ENCODE measurements around the gene TLX2.
"Not testable (repeated sequence)": the region's sequence is repeated elsewhere in the genome, so short reads cannot be mapped to it uniquely, and the experiment has no call there.

TLX2 gene

GRCh38 chr2:74558284-74559230, 44.3 kb downstream of the TLX2 start:
- DNase-seq: no peak

DNA sequence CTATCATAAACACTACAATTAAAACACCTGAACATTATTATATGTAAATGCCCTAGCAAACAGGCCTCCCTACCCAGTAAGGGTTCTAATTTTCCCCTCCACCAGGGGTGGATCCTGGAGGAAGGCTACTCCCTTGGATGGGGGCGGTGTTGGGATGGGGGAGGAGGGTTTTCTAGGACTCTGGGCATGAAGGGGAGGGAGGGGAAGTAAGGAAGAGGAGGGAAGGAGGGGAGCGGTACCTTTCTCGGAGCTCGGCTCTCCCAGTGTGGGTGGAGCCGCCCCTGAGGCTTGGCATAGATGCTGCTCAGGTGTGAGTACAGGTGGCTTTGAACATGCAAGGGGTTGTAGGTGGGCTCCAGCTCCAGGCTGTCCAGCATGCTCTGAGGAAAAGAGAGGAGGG, 45.7 kb downstream of the TLX2 start:
- DNase-seq: no peak

GRCh38 chr2:74560591-74560990, 46.3 kb downstream of the TLX2 start:
- no peak for DNase-seq

- DNase-seq: not testable (repeated sequence)
Observed at GRCh38 chr2:74561022-74561421, 46.8 kb downstream of the TLX2 start.

DNA sequence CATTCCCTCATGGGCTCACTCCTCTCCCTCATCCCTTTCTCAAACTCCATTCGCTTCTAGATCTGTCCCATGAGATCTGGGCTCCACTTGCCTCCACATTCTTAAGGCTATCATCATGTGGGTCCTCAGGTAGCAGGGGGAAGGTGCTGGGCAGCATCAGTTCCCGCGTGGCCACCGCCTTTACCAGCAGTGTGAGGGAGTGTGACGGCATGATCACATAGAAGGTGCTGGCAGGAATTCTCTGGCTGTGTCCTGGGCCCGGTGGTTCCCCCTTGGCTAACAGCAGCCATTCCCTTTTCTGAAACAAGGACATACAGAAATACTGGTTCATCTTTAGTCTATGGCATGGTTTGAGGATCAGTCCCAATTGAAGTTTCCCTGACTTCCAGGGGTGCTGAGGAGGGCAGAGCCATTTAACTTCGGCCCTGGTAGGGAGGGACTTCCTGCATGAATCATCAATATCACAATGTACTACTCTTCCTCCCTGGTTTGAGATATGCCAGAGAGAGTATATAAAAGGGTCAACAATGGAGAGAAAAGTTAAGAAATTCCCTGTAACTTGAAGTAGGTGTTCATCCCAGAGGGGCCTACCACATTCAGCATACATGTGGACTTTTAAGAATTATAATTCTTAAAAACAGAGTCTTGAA, 48.0 kb downstream of the TLX2 start:
- DNase-seq: no peak

DNA sequence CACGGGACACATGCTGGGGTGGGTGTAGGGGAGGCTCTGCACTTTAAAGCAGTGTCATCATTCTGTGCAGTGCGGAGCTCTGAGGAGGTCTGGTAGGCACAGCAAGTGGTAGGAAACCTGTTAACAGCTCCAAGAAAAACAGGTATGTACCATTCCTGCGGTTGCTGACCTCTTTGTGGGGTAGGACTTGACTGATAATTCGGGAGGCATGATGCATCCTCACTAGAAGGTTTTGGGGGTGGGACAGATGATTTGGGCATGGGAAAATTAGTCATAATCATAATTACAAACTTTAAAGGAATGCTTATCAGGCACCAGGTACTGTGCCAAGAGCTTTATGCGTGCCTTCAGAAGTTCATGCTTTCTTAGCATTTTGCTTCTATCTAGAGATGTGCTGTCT, 50.0 kb downstream of the TLX2 start:
- DNase-seq: no peak

GRCh38 chr2:74566076-74566753, 52.0 kb downstream of the TLX2 start:
- no peak for DNase-seq

DNA sequence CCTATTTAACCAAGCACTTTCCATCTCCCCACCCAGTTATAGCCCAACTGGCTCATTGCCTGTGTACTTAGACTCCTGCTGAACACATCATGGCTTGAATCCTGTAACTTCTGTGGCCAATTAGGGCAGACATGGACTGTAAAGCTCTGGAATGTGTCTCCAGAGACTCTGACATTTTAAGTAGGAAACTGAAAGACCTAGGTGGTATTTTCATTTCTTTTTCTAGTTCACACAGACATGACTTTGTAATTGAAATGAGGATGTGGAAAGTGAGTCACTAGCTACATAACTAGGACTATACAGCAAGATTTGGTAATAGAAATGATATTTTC, 52.5 kb downstream of the TLX2 start:
- DNase-seq: peak; percentile 75
